IPS-18a (cell line): ENCODE measurements around the gene RAB6B.

Experiments used
- H3K27ac ChIP-seq: one replicate; pipeline ENCODE4 v1.5.1; 2013; ENCODE audit warnings: low read length
- H3K27me3 ChIP-seq: one replicate; pipeline ENCODE4 v1.6.1; 2013; ENCODE audit warnings: mild to moderate bottlenecking, low read length; ENCODE audit not compliant: control insufficient read depth, insufficient read depth
- H3K36me3 ChIP-seq: one replicate; pipeline ENCODE4 v1.6.1; 2013; ENCODE audit warnings: low read depth, low read length; ENCODE audit not compliant: control insufficient read depth
- H3K4me1 ChIP-seq: one replicate; pipeline ENCODE4 v1.6.1; 2013; ENCODE audit warnings: low read depth, low read length; ENCODE audit not compliant: control insufficient read depth
- H3K4me3 ChIP-seq: one replicate; pipeline ENCODE4 v1.5.1; 2013; ENCODE audit warnings: low read length
- H3K9ac ChIP-seq: one replicate; pipeline ENCODE4 v1.6.1; 2013; ENCODE audit warnings: mild to moderate bottlenecking, low read length, moderate library complexity
- H3K9me3 ChIP-seq: one replicate; pipeline ENCODE4 v1.6.1; 2013; ENCODE audit warnings: low read depth, low read length; ENCODE audit not compliant: control insufficient read depth

The RAB6B gene

GRCh38 chr3:133928136-133928893 lies 32.6 kb upstream of the RAB6B start:
- H3K9ac ChIP-seq: no peak overlapping the region
- peak overlapping the region; percentile 44 for H3K4me3 ChIP-seq
- peaks cover 3% of the 10 kb centered on the region for H3K4me1 ChIP-seq
- no peaks in the 10 kb centered on the region for H3K36me3 ChIP-seq
- no peak overlapping the region for H3K27ac ChIP-seq
- H3K27me3 ChIP-seq: peaks cover 19% of the 10 kb centered on the region
- H3K9me3 ChIP-seq: no peaks in the 10 kb centered on the region

GRCh38 chr3:133927540-133928066 lies 31.9 kb upstream of the RAB6B start:
- H3K36me3 ChIP-seq: no peaks in the 10 kb centered on the region
- peaks cover 19% of the 10 kb centered on the region for H3K27me3 ChIP-seq
- no peak overlapping the region for H3K9ac ChIP-seq
- peak overlapping the region; percentile 62 for H3K4me3 ChIP-seq
- no peaks in the 10 kb centered on the region for H3K9me3 ChIP-seq
- no peak overlapping the region for H3K27ac ChIP-seq
- peaks cover 3% of the 10 kb centered on the region for H3K4me1 ChIP-seq

- H3K4me1 ChIP-seq: peaks cover 3% of the 10 kb centered on the region
- no peaks in the 10 kb centered on the region for H3K9me3 ChIP-seq
- H3K27me3 ChIP-seq: peaks cover 19% of the 10 kb centered on the region
- H3K36me3 ChIP-seq: no peaks in the 10 kb centered on the region
- no peak overlapping the region for H3K27ac ChIP-seq
- peak overlapping the region; percentile 62 for H3K4me3 ChIP-seq
- no peak overlapping the region for H3K9ac ChIP-seq
These were observed 31.3 kb upstream of the RAB6B start for GRCh38 chr3:133926736-133927539.

- Histone ChIP-seq H3K27me3 (peaks cover 19% of the 10 kb centered on the region), H3K9me3 (no peaks in the 10 kb centered on the region), H3K4me3 (no peak overlapping the region), H3K36me3 (no peaks in the 10 kb centered on the region), H3K4me1 (peaks cover 3% of the 10 kb centered on the region), H3K9ac (no peak overlapping the region), H3K27ac (no peak overlapping the region)
These were observed 30.5 kb upstream of the RAB6B start for GRCh38 chr3:133925960-133926735.

GRCh38 chr3:133924041-133924440 lies 28.4 kb upstream of the RAB6B start:
- H3K9me3 ChIP-seq: no peaks in the 10 kb centered on the region
- H3K27ac ChIP-seq: no peak overlapping the region
- peaks cover 18% of the 10 kb centered on the region for H3K27me3 ChIP-seq
- H3K4me3 ChIP-seq: no peak overlapping the region
- H3K4me1 ChIP-seq: peaks cover 3% of the 10 kb centered on the region
- no peak overlapping the region for H3K9ac ChIP-seq
- no peaks in the 10 kb centered on the region for H3K36me3 ChIP-seq

GRCh38 chr3:133921592-133921991 lies 25.9 kb upstream of the RAB6B start:
- Histone ChIP-seq H3K4me1 (no peaks in the 10 kb centered on the region), H3K4me3 (no peak overlapping the region), H3K9ac (no peak overlapping the region), H3K27me3 (no peaks in the 10 kb centered on the region), H3K27ac (no peak overlapping the region), H3K36me3 (no peaks in the 10 kb centered on the region), H3K9me3 (no peaks in the 10 kb centered on the region)

GRCh38 chr3:133917144-133917543 lies 21.5 kb upstream of the RAB6B start:
- no peak overlapping the region for H3K27ac ChIP-seq
- no peak overlapping the region for H3K9ac ChIP-seq
- H3K4me1 ChIP-seq: no peaks in the 10 kb centered on the region
- H3K9me3 ChIP-seq: no peaks in the 10 kb centered on the region
- no peaks in the 10 kb centered on the region for H3K27me3 ChIP-seq
- H3K36me3 ChIP-seq: no peaks in the 10 kb centered on the region
- no peak overlapping the region for H3K4me3 ChIP-seq

GRCh38 chr3:133915685-133916658 lies 20.3 kb upstream of the RAB6B start:
- Histone ChIP-seq H3K27me3 (no peaks in the 10 kb centered on the region), H3K36me3 (no peaks in the 10 kb centered on the region), H3K9me3 (no peaks in the 10 kb centered on the region), H3K4me3 (no peak overlapping the region), H3K4me1 (no peaks in the 10 kb centered on the region), H3K27ac (no peak overlapping the region), H3K9ac (no peak overlapping the region)

- Histone ChIP-seq H3K4me3 (no peak overlapping the region), H3K4me1 (no peaks in the 10 kb centered on the region), H3K36me3 (no peaks in the 10 kb centered on the region), H3K9me3 (no peaks in the 10 kb centered on the region), H3K27ac (no peak overlapping the region), H3K9ac (no peak overlapping the region), H3K27me3 (no peaks in the 10 kb centered on the region)
These were observed 19.3 kb upstream of the RAB6B start for GRCh38 chr3:133914839-133915600.

- H3K27ac ChIP-seq: no peak overlapping the region
- H3K4me1 ChIP-seq: no peaks in the 10 kb centered on the region
- H3K9me3 ChIP-seq: no peaks in the 10 kb centered on the region
- H3K36me3 ChIP-seq: no peaks in the 10 kb centered on the region
- no peak overlapping the region for H3K9ac ChIP-seq
- no peak overlapping the region for H3K4me3 ChIP-seq
- H3K27me3 ChIP-seq: no peaks in the 10 kb centered on the region
These were observed 14.7 kb upstream of the RAB6B start for GRCh38 chr3:133910422-133910821.
